ENCODE results near the gene DDB1. TPM values are rescaled to one million over a fixed set of nuclear protein-coding genes. Genes with fewer than 3 reads are reported as not detected.

The DDB1 gene
- total RNA-seq, 1 experiment from 2014 or later = 302 TPM

- no peak overlapping the region for H3K4me2 ChIP-seq
- no peaks in the 10 kb centered on the region for H3K27me3 ChIP-seq (ENCODE audit: insufficient read depth, low read depth)
- peaks cover 45% of the 10 kb centered on the region for H4K20me1 ChIP-seq (ENCODE audit: insufficient read depth)
- no peak overlapping the region for H3K4me3 ChIP-seq
- POLR2A ChIA-PET (ENCODE audit: unreplicated experiment) = no interaction called here
- H3K4me1 ChIP-seq (replicated peaks; ENCODE audit: insufficient read depth) = 0 out of 2 replicates have a peak, but pooled peaks cover 6% of the 10 kb centered on the region
- H3K79me2 ChIP-seq (ENCODE audit: low read depth) = peaks cover 52% of the 10 kb centered on the region
- peaks cover 58% of the 10 kb centered on the region for H3K36me3 ChIP-seq (ENCODE audit: low read depth)
- TF ChIP-seq EZH2 (IDR thresholded peaks at IDR 0.05; ENCODE audit: low read depth) (no peak), CTCF (conservative IDR thresholded peaks at IDR 0.05) (no peak)
- CTCF ChIA-PET = no interaction called here
- no TSS peak for BruUV-seq (replicated peaks)
- intact Hi-C loops (cut with micrococcal nuclease; ENCODE audit: unreplicated experiment) = no loop called here
- H3K27ac ChIP-seq = no peak overlapping the region
- H3K9me3 ChIP-seq (ENCODE audit: insufficient read depth, low read depth) = no peaks in the 10 kb centered on the region
- DNase-seq = no peak
- H3F3A ChIP-seq (ENCODE audit: insufficient read depth, low read depth) = peaks cover 5% of the 10 kb centered on the region; the same call in 1 of the 2 replicates
- H2AFZ ChIP-seq = no peak overlapping the region
- H3K9me2 ChIP-seq (ENCODE audit: insufficient read depth) = no peaks in the 10 kb centered on the region
These were observed 7.1 kb downstream of the DDB1 start for GRCh38 chr11:61325649-61326414.

- no peak overlapping the region for H3K4me3 ChIP-seq
- no TSS peak for BruUV-seq (replicated peaks)
- no peaks in the 10 kb centered on the region for H3K79me2 ChIP-seq (ENCODE audit: low read depth)
- H3F3A ChIP-seq (ENCODE audit: insufficient read depth, low read depth) = no peaks in the 10 kb centered on the region; the same call in 1 of the 2 replicates
- CTCF ChIA-PET = no interaction called here
- H3K9me3 ChIP-seq (ENCODE audit: insufficient read depth, low read depth) = no peaks in the 10 kb centered on the region
- no peaks in the 10 kb centered on the region for H3K4me1 ChIP-seq (replicated peaks; ENCODE audit: insufficient read depth)
- no peak for TF ChIP-seq CTCF (conservative IDR thresholded peaks at IDR 0.05)
- no peak overlapping the region for H2AFZ ChIP-seq
- intact Hi-C loops (cut with micrococcal nuclease; ENCODE audit: unreplicated experiment) = no loop called here
- DNase-seq = no peak
- peaks cover 17% of the 10 kb centered on the region for H4K20me1 ChIP-seq (ENCODE audit: insufficient read depth)
- peaks cover 73% of the 10 kb centered on the region for H3K36me3 ChIP-seq (ENCODE audit: low read depth)
- no peak overlapping the region for H3K27ac ChIP-seq
- no peak overlapping the region for H3K4me2 ChIP-seq
- H3K27me3 ChIP-seq (ENCODE audit: insufficient read depth, low read depth) = no peaks in the 10 kb centered on the region
- H3K9me2 ChIP-seq (ENCODE audit: insufficient read depth) = no peaks in the 10 kb centered on the region
- POLR2A ChIA-PET (ENCODE audit: unreplicated experiment) = no interaction called here
These were observed 17.6 kb downstream of the DDB1 start for GRCh38 chr11:61315260-61315659.

- Histone ChIP-seq H4K20me1 (ENCODE audit: insufficient read depth) (peaks cover 4% of the 10 kb centered on the region), H3K79me2 (ENCODE audit: low read depth) (no peaks in the 10 kb centered on the region), H3K4me1 (replicated peaks; ENCODE audit: insufficient read depth) (no peaks in the 10 kb centered on the region), H3F3A (ENCODE audit: insufficient read depth, low read depth) (no peaks in the 10 kb centered on the region; the same call in 1 of the 2 replicates), H3K36me3 (ENCODE audit: low read depth) (peaks cover 74% of the 10 kb centered on the region), H3K27ac (no peak overlapping the region), H3K9me3 (ENCODE audit: insufficient read depth, low read depth) (no peaks in the 10 kb centered on the region), H3K4me2 (no peak overlapping the region), H3K4me3 (no peak overlapping the region), H3K9me2 (ENCODE audit: insufficient read depth) (no peaks in the 10 kb centered on the region), H3K27me3 (ENCODE audit: insufficient read depth, low read depth) (no peaks in the 10 kb centered on the region), H2AFZ (no peak overlapping the region)
- TF ChIP-seq CTCF (conservative IDR thresholded peaks at IDR 0.05) (no peak), EZH2 (IDR thresholded peaks at IDR 0.05; ENCODE audit: low read depth) (no peak)
- BruUV-seq (replicated peaks) = no TSS peak
- CTCF ChIA-PET = interaction anchor here (0.5 to 0.6 kb wide), 2 partner anchors 272 to 388 kb away, joined by 5 to 7 read pairs; no protein-coding TSS in a partner anchor
- DNase-seq = no peak
- POLR2A ChIA-PET (ENCODE audit: unreplicated experiment) = no interaction called here
- intact Hi-C loops (cut with micrococcal nuclease; ENCODE audit: unreplicated experiment) = no loop called here
These were observed 22.2 kb downstream of the DDB1 start for GRCh38 chr11:61310749-61311148.

All from PC-9 (cell line).